GM19395 (cell line): Measurements from ENCODE around the gene PSMA4.
"Not testable (repeated sequence)": the region's sequence is repeated elsewhere in the genome, so short reads cannot be mapped to it uniquely, and the experiment has no call there.

Experiments used
- ATAC-seq: cut with Tn5 transposase; IDR thresholded peaks from one replicate; pipeline ENCODE4 v1.9.1; 2021; ENCODE audit warnings: mild to moderate bottlenecking, moderate library complexity; ENCODE audit not compliant: unreplicated experiment

The PSMA4 gene

GRCh38 chr15:78550815-78551214 is 10.6 kb downstream of the PSMA4 start:
- no peak for ATAC-seq

- no peak for ATAC-seq
Observed at GRCh38 chr15:78551902-78552301, 11.7 kb downstream of the PSMA4 start.

DNA sequence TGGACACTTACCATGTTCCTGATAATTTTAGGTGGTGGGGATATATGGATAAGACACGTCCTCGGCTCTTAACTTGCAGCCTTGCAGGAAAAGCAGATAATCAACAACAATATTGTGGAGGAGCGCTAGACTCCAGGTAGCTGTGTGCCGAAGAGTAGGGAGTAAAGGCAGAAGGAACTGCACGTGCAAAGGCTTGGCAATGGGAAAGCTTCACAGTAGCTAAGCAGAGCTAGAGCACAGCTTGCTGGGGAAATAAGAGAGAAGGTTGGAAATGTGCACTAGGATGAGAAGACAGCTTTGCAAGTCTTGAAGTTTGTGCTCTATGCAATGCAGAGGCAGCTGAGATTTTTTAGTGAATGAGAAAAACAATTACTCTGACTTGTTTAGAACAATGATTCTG is 12.4 kb downstream of the PSMA4 start:
- ATAC-seq, result no peak

GRCh38 chr15:78560201-78560600 is 20.0 kb downstream of the PSMA4 start:
- ATAC-seq, result not testable (repeated sequence)

GRCh38 chr15:78561490-78561889 is 21.2 kb downstream of the PSMA4 start:
- no peak for ATAC-seq

DNA sequence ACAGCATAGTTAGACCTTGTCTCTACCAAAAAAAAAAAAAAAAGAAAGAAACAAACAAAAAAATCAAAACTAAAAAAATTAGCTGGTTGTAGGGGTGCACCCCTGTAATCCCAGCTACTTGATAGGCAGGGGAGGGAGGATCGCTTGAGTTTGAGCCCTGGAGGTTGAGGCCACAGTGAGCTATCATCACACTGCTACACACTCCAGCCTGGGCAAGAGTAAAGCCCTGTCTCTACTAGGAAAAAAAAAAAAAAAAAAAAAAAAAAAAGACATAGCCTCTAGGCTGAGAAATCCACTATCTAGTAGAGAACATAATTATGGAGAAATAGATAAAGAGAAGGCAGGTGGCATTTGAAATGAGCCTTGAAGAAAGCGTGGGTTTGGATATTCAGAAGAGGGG is 22.8 kb downstream of the PSMA4 start:
- no peak for ATAC-seq

- ATAC-seq, result peak; percentile 12
Observed at GRCh38 chr15:78564743-78565096, 24.5 kb downstream of the PSMA4 start.

- peak; percentile 85 for ATAC-seq
Observed at GRCh38 chr15:78565097-78565950, 25.1 kb downstream of the PSMA4 start, which contains the start of gene CHRNA5. CHRNA5 (plus strand) TSS chr15:78565520; CDS start chr15:78565720, 200 bp downstream.

GRCh38 chr15:78565951-78566774 is 25.9 kb downstream of the PSMA4 start:
- peak; percentile 17 for ATAC-seq

GRCh38 chr15:78567531-78567930 is 27.3 kb downstream of the PSMA4 start:
- ATAC-seq, result no peak

DNA sequence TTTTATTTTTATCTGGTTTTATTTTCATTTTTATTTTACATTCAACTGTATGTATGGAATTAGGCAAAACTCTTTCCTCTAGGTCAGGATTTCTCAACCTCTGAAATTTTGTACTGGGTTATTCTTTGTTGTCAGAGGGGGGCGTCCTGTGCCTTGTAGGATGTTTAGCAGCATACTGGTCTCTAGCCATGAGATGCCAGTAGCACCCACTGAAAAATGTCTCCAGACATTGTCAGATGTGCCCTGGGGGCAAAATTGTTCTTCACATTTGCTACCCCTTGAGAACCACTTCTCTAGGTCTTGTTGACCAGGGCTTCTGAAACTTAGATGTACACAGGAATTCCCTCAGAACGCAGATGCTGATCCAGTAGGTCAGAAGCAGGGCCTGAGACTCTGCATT is 30.5 kb downstream of the PSMA4 start:
- ATAC-seq, result no peak

DNA sequence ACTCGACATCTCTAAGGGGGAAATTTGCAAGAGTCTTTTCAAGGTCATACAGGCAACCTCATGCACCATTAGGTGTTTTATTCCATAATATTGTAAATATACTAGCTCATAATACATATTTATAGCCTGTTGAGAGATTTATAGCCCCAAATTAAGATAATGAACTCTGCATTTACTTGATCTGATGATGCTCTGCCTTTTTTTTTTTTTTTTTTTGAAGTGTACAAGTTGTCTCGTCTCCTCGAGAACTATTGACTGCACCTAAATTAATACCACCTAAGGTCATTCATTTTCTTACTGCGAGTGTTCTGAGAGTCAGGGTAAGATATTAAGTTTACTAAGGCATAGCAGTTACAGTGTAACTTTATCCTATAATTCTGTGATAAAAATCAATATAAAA is 31.1 kb downstream of the PSMA4 start:
- no peak for ATAC-seq

GRCh38 chr15:78573416-78573815 is 33.2 kb downstream of the PSMA4 start:
- no peak for ATAC-seq

GRCh38 chr15:78574944-78575343 is 34.7 kb downstream of the PSMA4 start:
- no peak for ATAC-seq

- ATAC-seq, result no peak
Observed at GRCh38 chr15:78597583-78597982, 57.3 kb downstream of the PSMA4 start.

GRCh38 chr15:78598348-78598747 is 58.1 kb downstream of the PSMA4 start:
- no peak for ATAC-seq

GRCh38 chr15:78599189-78599588 is 58.9 kb downstream of the PSMA4 start:
- ATAC-seq, result no peak
